Loucy (cell line): ENCODE results near the gene ANO2.

ENCODE experiments used
- CTCF ChIP-seq: fragments of 200-600 bp; sonication (generic); conservative IDR thresholded peaks from 2 replicates; pipeline ENCODE4 v1.5.1; 2014; ENCODE audit warnings: mild to moderate bottlenecking, antibody characterized with exemption, low read length
- EZH2phosphoT487 ChIP-seq: fragments of 200-600 bp; IDR thresholded peaks from 2 replicates; pipeline ENCODE4 v1.6.1; 2018; ENCODE audit warnings: antibody characterized with exemption, mild to moderate bottlenecking, moderate library complexity, borderline replicate concordance

DNA sequence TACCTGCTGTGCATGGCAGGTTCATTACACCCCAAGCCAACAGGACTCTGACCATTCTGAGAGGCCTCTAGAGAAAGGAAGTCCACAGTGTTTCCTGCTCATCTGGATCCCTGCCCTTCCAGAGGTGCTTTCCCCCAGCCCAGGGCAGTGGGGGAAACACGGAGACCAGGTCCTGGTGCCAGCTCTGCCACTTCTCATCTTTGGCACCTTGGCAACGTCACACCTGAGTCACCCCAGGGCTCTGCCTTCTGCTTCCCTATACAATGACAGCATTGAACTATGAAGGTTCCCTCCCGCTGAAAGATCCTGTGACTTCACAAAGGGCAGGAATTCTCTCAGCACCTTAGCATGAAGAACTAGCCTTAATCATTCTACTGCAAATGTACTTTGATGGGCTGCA lies 74.9 kb downstream of the ANO2 start:
- no peak for TF ChIP-seq CTCF
- no peak for TF ChIP-seq EZH2phosphoT487
